K562 (cell line): ENCODE measurements around the gene CPT1B. TPM values are rescaled to one million over a fixed set of nuclear protein-coding genes. Genes with fewer than 3 reads are reported as not detected.

Source experiments
- polyA plus RNA-seq, 8 experiments: library from polyadenylated mRNA; depleted of rRNA in 4 of 8; stranded (reverse) in 5 of 8; unstranded in 3 of 8; fragments of >200 nt; fragmentation: Nextera tagmentation in 2 of 8; fragmentation: Illumina TruSeq in 1 of 8; extraction: Ambion mirVana in 2 of 8; extraction: Trizol in 1 of 8; gene quantifications; 2 replicates each; pipeline versions ENCODE4 v1.2.1 to v1.2.3, GENCODE V29; 2011 to 2014; ENCODE audit warnings: inconsistent platforms in 1 of 8, missing spikeins in 1 of 8
- total RNA-seq, 7 experiments: library from RNA; depleted of rRNA in 6 of 7; stranded (reverse); fragments of >200 nt in 6 of 7; fragmentation: Illumina TruSeq in 2 of 7; extraction: Trizol in 2 of 7; gene quantifications; 2 replicates each; pipeline versions ENCODE4 v1.2.1 to v1.2.3, GENCODE V29; 2011 to 2021; ENCODE audit warnings: low replicate concordance in 1 of 7
- TF ChIP-seq, protein P1 (sequence below): fragments of 150-350 bp; IDR thresholded peaks from 2 replicates; pipeline ENCODE4 v1.6.1; 2014; ENCODE audit warnings: low read depth, mild to moderate bottlenecking, low read length, borderline replicate concordance
- TF ChIP-seq, protein P2 (sequence below), 2 experiments: fragments of 150-350 bp in 1 of 2; IDR thresholded peaks; 2 replicates each; pipeline ENCODE4 v1.6.1; 2012 to 2016; ENCODE audit warnings: low read depth in 2 of 2, low read length in 2 of 2, mild to moderate bottlenecking in 1 of 2, moderate library complexity in 1 of 2
- TF ChIP-seq, protein P3 (sequence below): sonication (generic); formaldehyde crosslinking; IDR thresholded peaks from 2 replicates; pipeline ENCODE4 v1.8.1; 2023; ENCODE audit warnings: mild to moderate bottlenecking, missing genetic modification reagents

Gene CPT1B
- total and polyA plus RNA-seq, 9 of the 15 experiments (the other 6 are each of a cell fraction or from before 2014, with no cell fraction given) = 0.35 to 6.1 (median 2.6) TPM

DNA sequence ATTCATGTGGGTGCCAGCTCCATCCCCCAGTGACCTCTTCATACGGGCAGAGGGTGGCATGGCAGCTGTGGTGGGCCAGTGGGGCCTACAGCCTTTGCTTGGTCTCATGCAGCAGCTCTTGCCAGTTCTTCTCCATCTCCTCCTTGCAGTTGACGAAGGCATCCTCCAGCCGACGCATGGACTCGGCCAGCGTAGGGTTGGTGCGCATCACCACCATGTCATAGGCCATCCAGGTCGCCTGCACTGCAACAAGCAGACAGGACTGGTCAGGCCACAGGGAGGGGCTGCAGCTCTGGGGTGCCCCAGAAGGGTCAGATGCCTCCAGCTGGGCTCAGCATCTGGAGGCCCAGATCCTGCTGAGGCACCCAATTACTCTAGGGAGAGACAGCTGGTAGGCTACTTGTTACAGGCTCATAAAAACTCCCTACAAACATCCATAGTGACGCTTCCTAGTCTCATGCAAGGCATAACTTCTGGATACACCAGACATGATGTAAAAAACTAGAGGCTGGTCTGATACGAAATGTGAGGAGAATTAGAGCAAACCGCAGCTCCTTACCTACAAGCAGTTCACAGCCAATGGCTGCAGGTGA is 27.0 kb downstream of the CPT1B start (continued):
- TF ChIP-seq, protein P1, sequence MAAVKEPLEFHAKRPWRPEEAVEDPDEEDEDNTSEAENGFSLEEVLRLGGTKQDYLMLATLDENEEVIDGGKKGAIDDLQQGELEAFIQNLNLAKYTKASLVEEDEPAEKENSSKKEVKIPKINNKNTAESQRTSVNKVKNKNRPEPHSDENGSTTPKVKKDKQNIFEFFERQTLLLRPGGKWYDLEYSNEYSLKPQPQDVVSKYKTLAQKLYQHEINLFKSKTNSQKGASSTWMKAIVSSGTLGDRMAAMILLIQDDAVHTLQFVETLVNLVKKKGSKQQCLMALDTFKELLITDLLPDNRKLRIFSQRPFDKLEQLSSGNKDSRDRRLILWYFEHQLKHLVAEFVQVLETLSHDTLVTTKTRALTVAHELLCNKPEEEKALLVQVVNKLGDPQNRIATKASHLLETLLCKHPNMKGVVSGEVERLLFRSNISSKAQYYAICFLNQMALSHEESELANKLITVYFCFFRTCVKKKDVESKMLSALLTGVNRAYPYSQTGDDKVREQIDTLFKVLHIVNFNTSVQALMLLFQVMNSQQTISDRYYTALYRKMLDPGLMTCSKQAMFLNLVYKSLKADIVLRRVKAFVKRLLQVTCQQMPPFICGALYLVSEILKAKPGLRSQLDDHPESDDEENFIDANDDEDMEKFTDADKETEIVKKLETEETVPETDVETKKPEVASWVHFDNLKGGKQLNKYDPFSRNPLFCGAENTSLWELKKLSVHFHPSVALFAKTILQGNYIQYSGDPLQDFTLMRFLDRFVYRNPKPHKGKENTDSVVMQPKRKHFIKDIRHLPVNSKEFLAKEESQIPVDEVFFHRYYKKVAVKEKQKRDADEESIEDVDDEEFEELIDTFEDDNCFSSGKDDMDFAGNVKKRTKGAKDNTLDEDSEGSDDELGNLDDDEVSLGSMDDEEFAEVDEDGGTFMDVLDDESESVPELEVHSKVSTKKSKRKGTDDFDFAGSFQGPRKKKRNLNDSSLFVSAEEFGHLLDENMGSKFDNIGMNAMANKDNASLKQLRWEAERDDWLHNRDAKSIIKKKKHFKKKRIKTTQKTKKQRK = no peak
- TF ChIP-seq, protein P2, sequence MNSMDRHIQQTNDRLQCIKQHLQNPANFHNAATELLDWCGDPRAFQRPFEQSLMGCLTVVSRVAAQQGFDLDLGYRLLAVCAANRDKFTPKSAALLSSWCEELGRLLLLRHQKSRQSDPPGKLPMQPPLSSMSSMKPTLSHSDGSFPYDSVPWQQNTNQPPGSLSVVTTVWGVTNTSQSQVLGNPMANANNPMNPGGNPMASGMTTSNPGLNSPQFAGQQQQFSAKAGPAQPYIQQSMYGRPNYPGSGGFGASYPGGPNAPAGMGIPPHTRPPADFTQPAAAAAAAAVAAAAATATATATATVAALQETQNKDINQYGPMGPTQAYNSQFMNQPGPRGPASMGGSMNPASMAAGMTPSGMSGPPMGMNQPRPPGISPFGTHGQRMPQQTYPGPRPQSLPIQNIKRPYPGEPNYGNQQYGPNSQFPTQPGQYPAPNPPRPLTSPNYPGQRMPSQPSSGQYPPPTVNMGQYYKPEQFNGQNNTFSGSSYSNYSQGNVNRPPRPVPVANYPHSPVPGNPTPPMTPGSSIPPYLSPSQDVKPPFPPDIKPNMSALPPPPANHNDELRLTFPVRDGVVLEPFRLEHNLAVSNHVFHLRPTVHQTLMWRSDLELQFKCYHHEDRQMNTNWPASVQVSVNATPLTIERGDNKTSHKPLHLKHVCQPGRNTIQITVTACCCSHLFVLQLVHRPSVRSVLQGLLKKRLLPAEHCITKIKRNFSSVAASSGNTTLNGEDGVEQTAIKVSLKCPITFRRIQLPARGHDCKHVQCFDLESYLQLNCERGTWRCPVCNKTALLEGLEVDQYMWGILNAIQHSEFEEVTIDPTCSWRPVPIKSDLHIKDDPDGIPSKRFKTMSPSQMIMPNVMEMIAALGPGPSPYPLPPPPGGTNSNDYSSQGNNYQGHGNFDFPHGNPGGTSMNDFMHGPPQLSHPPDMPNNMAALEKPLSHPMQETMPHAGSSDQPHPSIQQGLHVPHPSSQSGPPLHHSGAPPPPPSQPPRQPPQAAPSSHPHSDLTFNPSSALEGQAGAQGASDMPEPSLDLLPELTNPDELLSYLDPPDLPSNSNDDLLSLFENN (IDR thresholded peaks at IDR 0.05; ENCODE audit: low read depth in 2 of 2, low read length in 2 of 2) = no peak
- TF ChIP-seq, protein P3, sequence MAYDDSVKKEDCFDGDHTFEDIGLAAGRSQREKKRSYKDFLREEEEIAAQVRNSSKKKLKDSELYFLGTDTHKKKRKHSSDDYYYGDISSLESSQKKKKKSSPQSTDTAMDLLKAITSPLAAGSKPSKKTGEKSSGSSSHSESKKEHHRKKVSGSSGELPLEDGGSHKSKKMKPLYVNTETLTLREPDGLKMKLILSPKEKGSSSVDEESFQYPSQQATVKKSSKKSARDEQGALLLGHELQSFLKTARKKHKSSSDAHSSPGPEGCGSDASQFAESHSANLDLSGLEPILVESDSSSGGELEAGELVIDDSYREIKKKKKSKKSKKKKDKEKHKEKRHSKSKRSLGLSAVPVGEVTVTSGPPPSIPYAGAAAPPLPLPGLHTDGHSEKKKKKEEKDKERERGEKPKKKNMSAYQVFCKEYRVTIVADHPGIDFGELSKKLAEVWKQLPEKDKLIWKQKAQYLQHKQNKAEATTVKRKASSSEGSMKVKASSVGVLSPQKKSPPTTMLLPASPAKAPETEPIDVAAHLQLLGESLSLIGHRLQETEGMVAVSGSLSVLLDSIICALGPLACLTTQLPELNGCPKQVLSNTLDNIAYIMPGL (CRISPR knock-in tag) = no peak
